Non-pigmented ciliary epithelial cell (primary cell): ENCODE measurements around the gene TMPRSS4.
"Not testable (repeated sequence)": the region's sequence is repeated elsewhere in the genome, so short reads cannot be mapped to it uniquely, and the experiment has no call there.

Experiments
- DNase-seq: peaks from one replicate; pipeline ENCODE4 v3.0.0-alpha.2; 2010; ENCODE audit warnings: low read depth

TMPRSS4 gene

DNA sequence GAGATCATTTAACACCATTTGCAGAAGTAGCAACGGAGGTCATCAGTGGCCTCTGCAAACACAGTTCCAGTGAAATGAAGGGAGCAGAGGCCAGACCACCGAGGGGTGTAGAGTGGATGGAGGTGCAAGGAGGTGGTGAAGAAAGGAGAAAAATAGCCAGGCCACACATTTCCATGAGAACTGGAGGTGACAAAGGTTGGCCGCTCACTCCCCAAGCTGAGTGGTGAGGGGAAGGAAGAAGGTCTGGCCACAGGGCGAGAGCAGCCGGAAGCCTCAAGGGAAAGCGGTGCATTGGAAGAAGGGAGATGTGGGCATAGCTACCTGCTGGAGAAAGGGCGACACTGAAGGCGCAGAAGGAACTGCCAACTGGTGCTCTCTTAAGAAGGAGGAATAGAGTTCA lies 20.1 kb upstream of the TMPRSS4 start:
- no peak for DNase-seq

DNA sequence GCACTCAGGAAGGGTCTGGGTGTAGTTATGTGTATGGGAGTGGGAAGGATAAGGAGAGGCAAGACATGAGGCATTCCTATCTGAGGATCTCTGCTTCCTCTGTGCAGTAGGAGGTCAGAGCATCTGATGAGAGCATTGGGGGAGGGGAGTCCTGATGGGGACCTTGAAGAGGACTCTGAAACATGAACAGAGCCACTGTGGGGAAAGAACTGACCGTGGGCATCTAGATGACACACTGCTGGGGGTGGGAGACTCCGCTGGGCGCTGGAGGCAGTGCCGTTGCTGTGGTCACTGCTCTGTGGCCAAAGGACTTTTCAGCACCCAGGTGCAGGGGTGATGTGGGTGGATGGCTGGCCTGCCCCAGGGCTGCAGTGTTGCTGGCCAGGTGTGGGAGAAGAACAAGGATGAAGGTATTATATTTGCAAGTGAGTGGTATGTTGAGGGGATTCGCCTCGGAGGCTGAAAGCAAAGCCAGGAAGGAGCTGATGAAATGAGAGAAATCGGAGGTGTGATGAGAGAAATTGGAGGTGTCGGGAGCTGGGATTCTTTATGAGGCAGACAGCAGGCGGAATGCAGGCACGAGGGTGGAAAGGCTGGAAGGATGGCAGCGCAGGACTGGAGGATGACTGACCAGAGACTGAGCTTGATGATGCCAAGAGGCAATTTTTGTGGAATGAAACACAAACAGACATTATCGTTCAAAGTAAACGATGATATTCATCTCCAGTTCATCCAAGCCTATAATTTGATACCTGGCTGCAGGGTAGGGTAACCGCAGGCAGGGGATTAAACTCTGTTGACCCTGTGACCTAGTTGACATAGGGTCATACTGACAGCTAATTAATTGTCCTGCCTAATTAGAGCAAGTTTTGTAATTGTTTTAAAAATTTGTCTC lies 19.4 kb upstream of the TMPRSS4 start:
- DNase-seq: no peak

DNA sequence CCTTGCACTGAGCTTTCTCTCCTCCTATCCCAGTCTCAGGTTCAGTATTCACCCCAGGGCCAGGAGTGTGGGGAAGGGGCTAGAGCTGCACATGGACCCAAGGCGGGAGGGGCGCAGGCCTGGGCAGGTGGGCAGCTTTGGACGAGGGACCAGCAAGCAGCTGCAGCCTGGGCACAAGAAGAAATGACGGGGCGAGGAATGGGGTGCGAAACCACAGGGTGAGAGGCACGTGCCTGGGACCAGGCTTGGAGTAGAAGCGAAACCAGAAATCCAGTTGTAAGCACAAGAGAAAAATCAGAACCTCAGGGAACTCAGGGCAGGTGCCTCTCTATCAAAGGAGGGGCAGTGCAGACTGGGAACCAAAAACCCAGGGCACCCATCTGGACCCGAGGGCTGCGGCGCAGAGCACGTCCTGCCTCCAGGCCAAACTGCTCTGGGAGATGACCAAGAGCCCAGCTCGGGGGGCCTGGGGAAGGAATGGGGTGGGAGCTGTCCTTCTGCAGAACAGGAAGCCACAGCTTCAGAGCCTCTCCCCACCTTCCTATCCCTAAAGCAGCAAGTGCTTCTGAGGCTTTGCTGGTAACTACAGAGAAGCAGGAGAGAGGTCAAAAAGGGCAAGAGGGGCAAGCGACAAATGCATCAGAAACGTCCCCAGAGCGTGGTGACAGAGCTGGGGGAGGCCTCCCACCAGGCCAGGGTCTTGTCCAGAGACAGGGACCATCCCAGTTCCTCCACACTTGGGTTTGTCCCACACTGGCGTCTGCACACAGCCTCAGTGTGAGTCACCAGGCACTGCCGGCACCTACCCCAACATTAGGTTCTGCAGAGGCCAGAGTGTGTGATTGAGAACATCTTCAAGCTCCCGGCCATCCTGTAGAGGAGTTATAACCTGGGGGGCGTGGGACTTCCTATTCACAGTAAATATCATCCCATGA lies 18.3 kb upstream of the TMPRSS4 start:
- DNase-seq: no peak

DNA sequence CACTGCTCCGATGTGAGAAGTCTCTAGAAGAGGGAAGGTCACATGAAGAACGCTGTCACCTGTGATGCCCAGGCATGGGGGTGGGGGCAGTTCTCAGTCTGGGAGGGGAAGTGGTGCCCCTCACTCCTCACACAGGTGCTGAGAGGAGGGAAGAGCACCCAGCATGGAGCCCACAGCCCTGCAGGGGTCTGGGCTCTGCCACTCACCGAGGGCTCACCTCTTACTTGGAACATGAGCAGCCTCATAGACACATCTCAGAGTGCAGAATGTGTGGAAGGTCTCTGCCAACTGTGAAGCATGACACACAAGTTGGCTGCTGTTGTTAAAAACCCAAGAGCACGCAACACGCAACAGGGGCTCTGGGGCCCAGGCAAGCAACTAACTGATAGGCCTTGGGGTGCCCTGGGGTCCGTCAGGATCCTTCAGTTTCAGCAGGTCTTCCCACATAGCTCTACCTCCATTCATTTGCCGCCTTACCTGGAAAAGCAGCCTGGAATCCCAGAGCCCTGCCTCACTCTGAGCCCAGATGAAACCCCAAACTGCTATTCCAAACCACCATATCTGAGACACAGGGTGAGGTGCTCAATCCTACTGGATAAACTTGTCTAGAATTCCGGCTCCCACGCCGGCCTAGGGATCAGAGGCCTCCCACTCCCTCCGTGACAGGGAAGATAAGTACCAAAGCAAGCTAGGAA lies 17.5 kb upstream of the TMPRSS4 start:
- DNase-seq: no peak

DNA sequence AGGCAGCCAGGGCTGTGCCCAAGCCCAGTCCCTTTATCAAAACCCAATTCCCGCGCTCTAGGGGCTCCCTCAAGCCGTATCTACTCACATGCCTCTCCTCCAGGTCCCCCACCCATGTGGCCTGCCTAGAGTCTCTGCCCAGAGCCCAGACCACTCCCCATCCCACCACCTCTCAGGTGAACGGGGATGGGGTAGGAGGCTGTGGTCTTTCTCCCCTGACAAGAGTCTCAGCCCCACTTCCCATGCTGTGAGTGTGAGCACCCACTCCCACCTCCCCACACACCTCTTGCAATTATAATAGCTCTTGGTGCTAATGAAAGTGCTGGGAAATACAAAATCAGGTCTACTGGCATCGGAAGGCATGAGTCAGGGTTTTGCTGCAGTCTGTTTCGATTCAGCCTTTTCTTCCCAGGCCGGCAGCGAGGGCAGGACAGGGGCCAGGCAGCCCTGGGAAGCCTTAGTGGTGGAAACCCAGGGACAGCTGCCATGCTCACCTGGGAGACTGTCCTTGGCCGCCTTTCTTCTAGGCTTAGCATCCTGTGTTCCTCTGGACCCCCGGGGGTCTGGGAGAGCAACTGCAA lies 16.7 kb upstream of the TMPRSS4 start:
- DNase-seq: no peak

DNA sequence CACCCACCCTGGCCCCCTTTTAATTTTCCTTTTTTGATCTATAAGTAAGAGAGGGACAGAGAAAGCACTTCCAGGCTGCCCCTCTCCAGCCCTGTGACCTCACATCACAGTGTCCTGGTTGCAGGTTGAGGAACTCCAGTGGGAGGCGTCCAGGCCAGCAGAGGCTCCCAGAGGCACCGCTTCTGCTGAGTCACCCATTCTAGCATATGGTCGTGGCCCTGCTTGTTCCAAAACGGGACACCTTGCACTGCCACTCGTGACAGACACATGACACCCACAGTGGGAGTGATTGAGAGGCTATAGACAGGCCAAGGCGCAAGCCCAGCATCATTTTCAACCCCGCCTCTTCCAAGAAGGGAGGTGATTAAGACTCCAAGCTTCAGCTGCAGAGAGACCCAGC lies 16.0 kb upstream of the TMPRSS4 start:
- DNase-seq: no peak

DNA sequence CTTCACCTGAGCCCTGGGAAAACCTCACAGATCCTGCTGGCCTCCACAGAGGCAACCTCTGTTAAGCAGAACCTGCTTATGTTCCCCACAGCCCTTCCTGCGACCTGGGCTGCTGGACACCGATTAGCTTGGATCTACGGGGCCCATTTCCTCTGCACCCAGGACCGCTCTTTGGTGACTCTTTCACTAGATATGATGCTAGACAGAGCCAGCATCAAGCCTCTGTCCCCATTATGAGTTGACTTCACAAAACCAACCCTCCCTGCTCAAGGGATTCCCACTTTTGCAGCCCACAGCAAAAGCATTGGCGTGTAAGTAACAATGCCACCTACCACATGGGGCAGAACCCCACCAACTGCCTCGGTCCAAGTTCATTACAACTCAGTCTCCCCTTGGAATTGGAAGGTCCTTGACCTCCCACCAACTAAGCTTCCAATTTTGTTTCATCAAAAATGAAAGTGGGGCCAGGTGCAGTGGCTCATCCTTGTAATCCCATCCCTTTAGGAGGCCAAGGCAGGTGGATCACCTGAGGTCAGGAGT lies 15.2 kb upstream of the TMPRSS4 start:
- no peak for DNase-seq

DNA sequence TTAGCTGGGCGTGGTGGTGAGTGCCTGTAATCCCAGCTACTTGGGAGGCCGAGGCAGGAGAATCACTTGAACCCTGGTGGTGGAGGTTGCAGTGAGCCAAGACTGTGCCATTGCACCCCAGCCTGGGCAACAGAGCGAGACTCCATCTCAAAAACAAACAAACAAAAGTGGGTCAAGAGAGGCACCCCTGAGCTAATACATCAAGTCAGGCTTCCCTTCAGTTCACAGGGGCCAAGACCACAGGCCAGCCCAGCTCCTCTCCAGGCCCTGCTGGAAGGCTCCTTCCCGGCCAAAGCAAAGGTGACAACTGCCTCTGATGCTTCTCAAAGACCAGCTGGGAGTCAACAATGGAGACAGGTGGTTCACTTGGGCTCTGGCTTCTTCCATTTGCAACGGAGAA lies 14.7 kb upstream of the TMPRSS4 start:
- DNase-seq: not testable (repeated sequence)

DNA sequence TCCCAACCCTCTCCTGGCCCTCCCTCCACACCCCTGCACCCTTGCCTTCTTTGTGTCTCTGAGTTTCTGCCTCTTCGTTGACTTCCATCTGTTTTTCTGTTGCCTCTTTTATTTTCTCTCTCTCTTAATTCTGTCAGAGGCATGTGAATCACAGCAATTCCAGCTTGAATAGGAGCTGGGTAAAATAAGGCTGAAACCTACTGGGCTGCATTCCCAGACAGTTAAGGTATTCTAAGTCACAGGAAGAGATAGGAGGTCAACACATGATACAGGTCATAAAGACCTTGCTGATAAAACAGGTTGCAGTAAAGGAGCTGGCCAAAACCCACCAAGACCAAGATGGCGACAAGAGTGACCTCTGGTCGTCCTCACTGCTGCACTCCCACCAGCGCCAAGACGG lies 14.2 kb upstream of the TMPRSS4 start:
- not testable (repeated sequence) for DNase-seq

DNA sequence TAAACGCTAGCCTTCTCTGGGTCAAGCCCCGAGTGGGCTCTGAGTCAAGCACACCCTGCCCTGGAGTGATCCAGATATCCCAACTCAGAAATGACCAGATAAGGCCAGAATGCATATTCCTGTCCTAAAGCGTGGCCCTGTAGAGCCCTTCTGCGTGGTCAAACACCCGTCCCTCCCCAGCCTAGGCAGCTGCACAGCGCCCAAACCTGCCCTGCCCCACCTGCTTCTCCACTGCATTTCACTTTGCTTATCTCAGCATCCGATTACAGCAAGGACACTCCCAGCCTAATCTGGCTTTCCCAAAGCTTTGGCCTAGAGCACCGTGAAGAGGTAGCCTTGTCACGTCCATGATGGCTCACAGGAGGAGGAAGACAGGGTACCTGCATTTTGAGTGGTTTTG lies 11.9 kb upstream of the TMPRSS4 start:
- no peak for DNase-seq

DNA sequence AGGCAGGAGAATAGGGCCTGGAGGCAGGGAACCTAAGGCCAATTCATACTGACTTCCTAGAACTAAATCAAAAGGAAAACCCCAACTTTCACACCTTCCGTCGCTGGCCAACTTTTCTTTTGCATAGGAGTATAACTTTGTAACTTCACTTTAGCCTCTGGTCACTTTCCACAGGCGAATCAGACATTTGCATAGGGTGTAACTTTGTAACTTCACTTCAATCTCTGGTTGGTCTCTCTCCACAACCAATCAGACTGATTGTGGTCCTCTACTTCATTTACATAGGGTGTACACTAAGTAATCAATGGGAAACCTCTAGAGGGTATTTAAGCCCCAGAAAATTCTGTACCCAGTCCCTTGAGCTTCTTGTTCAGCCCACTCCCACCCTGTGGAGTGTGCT lies 11.5 kb upstream of the TMPRSS4 start:
- no peak for DNase-seq

DNA sequence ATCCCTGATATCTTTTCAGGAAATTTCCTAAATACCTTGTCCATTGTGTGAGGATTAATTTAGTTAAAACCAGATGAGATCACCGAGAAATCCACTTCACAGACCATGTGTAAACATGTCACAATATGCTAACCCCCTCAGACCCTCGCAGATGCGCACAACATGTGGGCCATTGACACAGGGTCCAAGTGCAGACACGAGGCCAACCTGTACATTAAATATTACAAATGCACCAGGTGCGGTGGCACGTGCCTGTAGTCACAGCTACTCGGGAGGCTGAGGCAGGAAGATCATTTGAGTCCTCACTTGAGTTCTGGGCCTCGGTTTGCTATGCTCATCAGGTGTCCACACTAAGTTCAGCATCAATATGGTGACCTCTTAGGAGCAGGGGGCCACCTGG lies 9.9 kb upstream of the TMPRSS4 start:
- no peak for DNase-seq

DNA sequence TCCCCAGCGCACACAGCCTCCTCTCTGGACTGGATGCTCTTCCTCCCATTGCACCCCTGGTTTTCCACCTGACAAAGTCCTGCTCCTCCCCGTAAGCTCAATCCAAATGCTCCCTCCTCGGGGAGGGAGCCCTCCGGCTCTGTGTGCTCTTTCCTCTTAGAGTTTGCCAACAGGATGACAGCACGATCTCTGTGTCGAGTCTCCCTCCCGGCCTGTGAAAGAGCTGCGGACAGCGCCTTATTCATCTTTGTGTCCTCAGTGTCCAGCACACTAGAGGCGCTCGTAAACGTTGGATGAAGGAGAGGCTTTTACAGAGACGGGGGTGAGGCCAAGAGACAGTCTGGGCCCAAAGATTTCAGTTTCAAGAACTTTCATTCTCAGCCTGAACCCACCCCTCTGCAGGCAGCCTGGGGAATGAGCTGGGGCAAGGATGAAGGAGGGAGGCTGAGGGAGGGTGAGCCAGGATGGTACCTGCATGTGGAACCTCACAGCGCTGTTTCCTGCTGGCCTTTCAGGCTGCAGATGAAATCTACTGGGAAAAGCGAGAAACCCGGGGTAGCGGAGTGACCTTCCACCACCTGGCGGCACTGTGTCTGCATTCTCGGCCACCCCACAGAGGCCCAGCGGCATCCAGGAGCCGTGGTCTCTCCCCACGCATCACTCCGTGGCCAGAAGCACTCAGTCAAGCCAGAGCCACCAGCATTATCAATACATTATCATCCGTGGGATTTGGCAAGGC lies 8.5 kb upstream of the TMPRSS4 start:
- DNase-seq: no peak

DNA sequence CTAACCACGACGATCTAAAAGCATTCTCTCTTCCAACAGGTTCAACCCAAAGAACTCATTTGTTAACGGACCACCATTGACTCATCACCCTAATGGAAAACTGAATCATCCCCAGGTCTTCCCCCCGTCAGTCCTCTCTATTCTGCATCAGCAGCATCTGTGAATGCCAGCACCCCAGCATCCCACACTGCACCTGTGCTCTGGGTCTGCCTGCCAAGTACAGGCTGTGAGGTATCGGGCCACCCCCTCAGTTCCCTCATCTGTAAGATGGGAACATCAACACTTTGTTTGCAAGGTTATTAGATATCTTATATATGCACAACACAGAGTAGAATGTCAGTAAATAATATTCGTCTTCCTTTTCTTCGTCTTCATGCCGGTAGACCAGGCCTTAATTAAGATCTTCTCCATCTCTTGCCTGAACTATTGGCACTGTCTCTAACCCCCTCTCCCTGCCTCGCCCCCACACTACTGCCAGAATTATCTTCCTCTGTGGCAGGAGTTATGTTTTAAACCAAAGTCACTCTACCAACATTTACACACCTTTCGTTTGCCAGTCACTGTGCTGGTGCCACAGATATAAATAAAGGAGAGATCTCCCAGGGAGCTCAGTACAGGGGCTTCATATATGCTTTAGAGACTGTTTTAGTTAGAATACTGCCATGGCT lies 7.8 kb upstream of the TMPRSS4 start:
- DNase-seq: no peak

DNA sequence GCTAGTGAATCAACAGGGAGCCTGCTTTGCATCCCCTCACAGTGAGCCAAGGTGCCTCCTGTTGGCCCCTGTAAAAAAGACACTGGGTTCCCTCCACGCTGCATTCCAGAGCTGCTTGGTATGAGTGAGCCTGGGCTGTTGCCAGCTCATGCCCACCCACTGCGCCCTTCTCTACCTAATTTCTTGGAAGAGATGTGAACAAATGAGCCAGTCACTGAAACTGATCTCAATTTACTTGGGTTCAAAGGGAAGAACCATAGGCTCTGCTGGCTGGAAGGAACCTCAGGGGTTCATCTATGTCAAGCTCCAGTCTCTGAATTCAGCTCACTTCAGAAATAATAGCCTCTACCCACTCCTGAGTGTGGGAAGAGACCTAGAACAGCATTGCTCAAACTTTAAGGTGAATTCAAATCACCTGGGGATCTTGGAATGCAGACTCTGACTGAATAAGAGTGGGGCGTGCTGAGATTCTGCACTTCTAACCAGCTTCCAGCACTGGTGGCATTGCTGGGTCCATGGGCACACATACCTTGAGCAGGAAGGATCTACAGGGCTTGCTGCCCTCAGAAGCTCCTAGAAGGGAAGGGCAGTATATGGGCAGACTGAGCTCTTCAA lies 5.4 kb upstream of the TMPRSS4 start:
- DNase-seq: no peak

DNA sequence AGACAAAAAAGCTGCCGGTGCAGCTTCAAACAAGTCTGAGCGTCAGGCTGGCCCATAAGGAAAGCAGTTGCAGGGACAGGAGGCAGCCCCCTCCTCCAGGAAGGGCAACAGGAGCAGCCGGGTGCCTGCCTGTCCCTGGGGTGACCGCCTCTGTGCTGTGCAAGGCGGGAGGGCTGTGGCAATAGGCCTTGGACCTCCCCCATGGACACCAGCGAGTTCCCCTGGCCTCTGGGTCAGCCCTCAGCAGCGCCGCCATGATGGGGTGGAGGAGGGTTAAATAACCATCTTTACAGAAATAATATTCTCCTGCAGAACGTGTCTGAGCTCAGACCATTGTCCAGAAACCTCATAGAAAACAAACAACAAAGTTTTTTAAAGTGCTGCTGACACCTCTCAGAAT lies 3.3 kb upstream of the TMPRSS4 start:
- no peak for DNase-seq

DNA sequence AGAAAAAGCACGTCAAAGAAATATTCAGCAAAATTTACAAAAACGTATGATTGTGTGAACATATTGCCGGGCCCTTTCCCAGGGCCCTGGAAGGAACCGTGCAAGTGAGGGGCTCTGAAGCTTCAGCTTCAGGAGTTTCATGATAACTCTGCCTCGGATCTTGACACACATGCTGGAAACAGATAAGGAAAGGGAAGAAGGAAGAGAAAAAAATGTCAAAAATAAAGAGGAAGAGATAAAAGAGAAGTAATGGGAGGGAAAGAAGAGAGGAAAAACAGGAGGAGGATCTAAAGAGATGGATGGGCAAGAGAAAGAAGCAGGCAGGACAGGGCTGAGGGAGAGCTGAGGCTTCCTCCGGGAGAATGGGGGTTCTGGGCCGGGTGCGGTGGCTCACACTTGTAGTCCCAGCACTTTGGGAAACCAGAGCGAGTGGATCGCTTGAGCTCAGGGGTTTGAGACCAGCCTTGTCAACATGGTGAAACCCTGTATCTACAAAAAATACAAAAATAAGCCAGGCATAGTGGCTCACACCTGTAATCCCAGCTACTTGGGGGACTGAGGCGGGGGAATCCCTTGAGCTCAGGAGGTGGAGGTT lies 2.7 kb upstream of the TMPRSS4 start:
- no peak for DNase-seq

DNA sequence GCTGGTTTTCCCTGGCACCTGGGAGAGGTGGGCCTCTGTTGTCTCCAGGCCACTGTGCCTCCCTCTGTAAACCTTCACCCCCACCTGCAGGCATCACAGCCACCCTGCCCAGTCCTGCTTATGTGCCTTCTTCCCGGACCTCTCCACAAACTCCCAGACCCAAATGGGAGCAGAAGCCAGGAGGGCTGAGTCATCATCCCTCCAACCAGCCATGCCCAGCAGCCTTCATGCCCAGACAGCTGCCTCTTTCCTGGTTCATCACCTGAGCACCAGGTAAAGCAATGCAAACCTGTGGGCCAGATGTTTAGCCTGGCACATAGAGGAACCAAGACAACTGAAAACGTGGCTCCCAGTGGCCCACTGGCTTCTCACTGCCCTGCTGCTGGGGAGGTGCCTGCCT lies 2.1 kb upstream of the TMPRSS4 start:
- no peak for DNase-seq

DNA sequence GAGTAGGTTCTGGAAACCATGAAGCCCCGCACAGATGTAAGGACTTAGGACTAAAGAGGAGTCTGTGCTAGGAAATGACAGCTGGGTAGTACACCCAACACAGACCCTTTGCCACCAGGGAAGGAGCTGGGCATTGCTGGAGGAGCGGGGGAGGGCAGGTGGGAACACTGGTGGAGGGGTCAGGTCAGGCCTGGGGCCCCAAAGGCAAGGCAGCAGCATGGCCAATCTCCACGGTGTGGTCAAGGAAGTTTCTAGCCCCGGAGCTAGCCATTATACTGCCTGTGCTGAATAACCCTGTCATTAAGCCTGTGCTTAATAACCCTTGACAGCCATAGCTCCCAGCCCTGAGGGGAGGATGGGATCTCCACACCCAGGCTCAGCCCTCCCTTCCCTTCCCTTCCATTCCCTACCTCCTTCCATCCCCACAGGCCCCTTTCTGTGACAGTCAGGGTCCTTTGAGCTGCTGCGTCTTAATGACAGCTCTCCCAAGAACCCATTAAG lies 2.1 kb downstream of the TMPRSS4 start:
- no peak for DNase-seq

DNA sequence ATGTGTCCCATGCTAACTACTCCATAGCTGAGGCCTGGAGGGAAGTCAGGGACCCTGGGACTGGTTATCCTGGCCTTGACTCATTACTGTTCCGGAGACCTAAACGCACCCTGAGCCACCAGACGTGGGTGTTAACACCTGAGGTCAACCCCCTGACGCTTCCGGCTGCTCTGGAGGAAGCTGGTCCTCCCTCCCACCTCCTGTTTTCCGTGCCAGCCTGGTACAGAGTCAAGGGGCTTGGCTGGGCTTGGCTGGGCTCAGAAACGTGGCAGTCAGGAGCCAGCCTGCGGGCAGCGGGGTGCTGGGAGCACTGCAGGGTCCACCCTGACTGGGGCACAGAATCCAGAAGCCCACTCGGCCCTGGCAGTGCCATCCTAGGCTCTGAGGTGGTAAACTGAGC lies 2.6 kb downstream of the TMPRSS4 start:
- no peak for DNase-seq
